NOMO-1 treated with dmso at 0.1 percent for 144 hours (cell line): ENCODE results near the gene LRGUK.
A peak's percentile ranks its signal among the peaks of the same experiment; 100 is the strongest.
"Not testable (repeated sequence)": the region's sequence is repeated elsewhere in the genome, so short reads cannot be mapped to it uniquely, and the experiment has no call there.

Source experiments
- DNase-seq: peaks from one replicate; lab custom pipeline; 2025; ENCODE audit not compliant: unreplicated experiment; lab: John Stamatoyannopoulos, UW

Gene LRGUK

GRCh38 chr7:134126966-134127848, at the start of gene LRGUK:
Gene LRGUK (plus strand): TSS chr7:134127340. CDS start chr7:134127368, 28 bp downstream.
- DNase-seq, result peak; percentile 40

GRCh38 chr7:134077560-134077959, 49.6 kb upstream of the LRGUK start:
- DNase-seq, result not testable (repeated sequence)

- no peak for DNase-seq
Observed at GRCh38 chr7:134078991-134079390, 48.1 kb upstream of the LRGUK start.

- no peak for DNase-seq
Observed at GRCh38 chr7:134081695-134082094, 45.4 kb upstream of the LRGUK start.

- DNase-seq, result no peak
Observed at GRCh38 chr7:134083766-134084487, 43.2 kb upstream of the LRGUK start.

GRCh38 chr7:134084488-134085144, 42.5 kb upstream of the LRGUK start:
- peak; percentile 54 for DNase-seq

- no peak for DNase-seq
Observed at GRCh38 chr7:134085311-134085710, 41.8 kb upstream of the LRGUK start.

- DNase-seq, result no peak
Observed at GRCh38 chr7:134086998-134087735, 40.0 kb upstream of the LRGUK start.

GRCh38 chr7:134088199-134088598, 38.9 kb upstream of the LRGUK start:
- DNase-seq, result no peak

GRCh38 chr7:134089446-134089845, 37.7 kb upstream of the LRGUK start:
- no peak for DNase-seq

GRCh38 chr7:134098072-134098471, 29.1 kb upstream of the LRGUK start:
- DNase-seq, result no peak

GRCh38 chr7:134101716-134102115, 25.4 kb upstream of the LRGUK start:
- DNase-seq, result no peak

GRCh38 chr7:134104166-134104565, 23.0 kb upstream of the LRGUK start:
- DNase-seq, result no peak

- DNase-seq, result no peak
Observed at GRCh38 chr7:134105841-134106240, 21.3 kb upstream of the LRGUK start.

- DNase-seq, result no peak
Observed at GRCh38 chr7:134108802-134109201, 18.3 kb upstream of the LRGUK start.

GRCh38 chr7:134113655-134114054, 13.5 kb upstream of the LRGUK start:
- no peak for DNase-seq

GRCh38 chr7:134114992-134115391, 12.1 kb upstream of the LRGUK start:
- DNase-seq, result no peak

- DNase-seq, result no peak
Observed at GRCh38 chr7:134120405-134120804, 6.7 kb upstream of the LRGUK start.

GRCh38 chr7:134121632-134122139, 5.5 kb upstream of the LRGUK start:
- DNase-seq, result no peak

- no peak for DNase-seq
Observed at GRCh38 chr7:134122980-134123379, 4.2 kb upstream of the LRGUK start.

GRCh38 chr7:134126146-134126545, 994 bp upstream of the LRGUK start:
- no peak for DNase-seq
